ENCODE measurements around the gene DGAT2.
A peak's percentile ranks its signal among the peaks of the same experiment; 100 is the strongest.

Gene DGAT2

GRCh38 chr11:75802021-75802912, 33.7 kb downstream of the DGAT2 start:
- no peak for DNase-seq

DNA sequence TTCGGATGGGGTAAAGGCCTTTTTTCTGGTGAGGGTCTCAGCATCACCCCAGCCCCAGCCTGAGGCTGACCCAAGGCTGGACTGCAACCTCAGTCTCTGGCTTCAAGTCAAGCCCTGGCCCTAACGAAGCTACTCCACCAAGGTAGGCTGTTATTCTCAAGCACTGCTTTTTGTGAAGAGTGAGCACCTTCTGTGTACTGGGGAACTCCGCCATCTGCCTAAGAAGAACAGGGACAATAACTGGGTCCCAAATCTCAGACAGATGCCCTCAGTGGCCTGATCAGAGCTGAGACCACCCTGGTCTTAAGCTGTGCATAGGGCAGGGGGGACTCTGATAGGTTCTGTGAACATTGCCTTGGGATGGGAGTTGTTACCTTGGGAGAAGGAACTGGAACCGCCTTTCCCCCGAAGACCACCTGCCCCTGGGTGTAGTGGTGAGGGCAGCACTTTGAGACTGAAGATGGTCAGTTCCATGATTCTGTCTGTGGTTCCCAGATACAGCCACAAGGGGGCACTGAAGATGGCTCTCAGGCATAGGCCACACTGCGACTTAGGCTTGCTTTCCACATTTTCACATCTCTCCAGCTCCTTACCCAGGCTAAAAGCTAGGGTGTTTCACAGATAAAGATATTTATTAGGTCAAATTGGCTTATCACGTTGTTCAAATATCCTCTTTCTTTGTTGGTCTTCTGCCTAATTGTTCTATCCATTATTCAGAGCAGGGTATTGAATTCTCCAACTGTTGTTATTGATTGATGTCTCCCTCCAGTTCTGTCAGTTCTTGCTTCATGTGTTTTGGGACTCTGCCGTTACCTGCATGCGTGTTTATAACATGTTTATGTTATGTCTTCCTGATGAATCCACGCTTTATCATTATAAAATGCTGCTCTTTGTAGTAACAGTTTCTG, 34.6 kb downstream of the DGAT2 start:
- DNase-seq: peak; percentile 61

DNA sequence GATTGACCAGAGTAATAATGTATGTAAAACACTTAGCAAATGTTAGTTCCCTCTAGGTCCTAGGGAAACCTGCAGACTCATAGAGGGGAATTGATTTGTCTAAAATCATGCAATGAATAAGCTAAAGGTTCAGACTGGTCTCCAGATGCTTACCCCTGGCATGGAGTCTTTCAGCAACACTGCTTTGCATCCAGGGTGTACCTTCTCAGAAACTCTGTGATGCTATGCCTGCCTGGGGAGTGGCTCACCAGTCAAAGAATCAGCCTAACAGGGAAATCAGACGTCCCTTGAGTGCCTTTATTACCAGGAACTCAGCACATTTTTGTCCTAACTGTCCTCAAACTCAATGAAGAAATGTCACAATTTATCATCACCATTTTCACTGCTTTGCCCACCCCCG, 40.5 kb downstream of the DGAT2 start:
- no peak for DNase-seq

GRCh38 chr11:75809991-75810390, 41.4 kb downstream of the DGAT2 start:
- no peak for DNase-seq

GRCh38 chr11:75810637-75811390, 42.2 kb downstream of the DGAT2 start:
- no peak for DNase-seq

GRCh38 chr11:75811485-75811884, 42.9 kb downstream of the DGAT2 start:
- no peak for DNase-seq

DNA sequence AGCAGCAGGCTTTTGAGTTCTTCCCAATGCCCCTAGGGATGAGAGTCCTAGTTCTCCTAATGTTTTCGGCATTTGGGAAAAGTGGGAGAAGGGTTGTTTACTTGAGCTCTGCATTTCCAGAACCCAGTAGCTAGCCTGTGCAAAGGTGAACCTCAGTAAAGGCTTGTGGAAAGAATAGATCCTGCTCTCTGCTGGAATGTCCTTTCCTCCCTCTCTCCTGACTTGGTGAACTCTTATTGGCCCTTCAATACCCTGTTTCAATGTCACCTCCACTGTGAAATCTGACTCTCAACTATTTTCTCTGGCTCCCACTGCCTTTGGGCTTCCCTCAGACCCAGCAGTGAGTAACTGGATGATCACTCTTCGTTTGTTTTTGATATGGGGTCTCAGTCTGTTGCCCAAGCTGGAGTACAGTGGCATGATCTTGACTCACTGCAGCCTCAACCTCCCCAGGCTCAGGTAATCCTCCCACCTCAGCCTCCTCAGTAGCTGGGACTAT, 44.0 kb downstream of the DGAT2 start:
- DNase-seq: no peak

DNA sequence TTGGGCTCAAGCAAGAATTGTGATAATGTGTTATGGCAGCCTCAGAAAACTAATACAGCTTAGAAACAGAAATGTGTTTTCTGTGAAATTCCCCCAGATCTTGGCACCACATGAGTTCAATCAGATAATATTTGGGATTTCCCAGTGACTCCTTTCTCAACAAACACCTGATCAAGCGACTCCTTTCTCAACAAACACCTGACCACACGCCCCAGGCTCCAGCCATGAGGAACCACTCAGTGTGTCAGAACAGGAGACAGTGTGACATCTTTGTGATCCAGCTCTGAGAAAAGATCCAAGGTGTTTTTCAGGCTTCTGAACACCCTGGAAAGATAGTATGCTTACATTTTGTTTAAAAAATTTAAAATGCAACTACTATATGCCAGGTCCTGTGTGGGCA, 44.5 kb downstream of the DGAT2 start:
- no peak for DNase-seq

GRCh38 chr11:75813622-75814039, 45.1 kb downstream of the DGAT2 start:
- DNase-seq: peak; percentile 9

DNA sequence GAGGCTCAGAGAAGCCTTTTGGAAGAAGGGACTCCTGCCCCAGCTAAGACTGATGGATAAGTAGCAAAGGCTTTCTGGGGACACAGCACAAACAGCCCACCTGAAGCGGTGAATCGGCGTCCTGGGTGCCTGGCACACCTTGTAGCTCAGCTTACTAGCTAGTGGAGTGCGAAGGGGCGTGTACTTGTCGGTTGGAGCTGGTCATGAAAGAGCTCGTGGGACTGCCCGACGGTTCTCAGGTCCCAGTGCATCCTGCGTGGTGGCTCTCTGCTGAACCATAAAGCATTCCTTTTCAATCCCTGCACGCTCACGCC, 45.7 kb downstream of the DGAT2 start:
- no peak for DNase-seq

- DNase-seq: peak; percentile 99
Measured at GRCh38 chr11:75814677-75815344, 46.2 kb downstream of the DGAT2 start, which contains the start of gene UVRAG. TSS of gene UVRAG (plus strand) at chr11:75815210. CDS start at chr11:75815408, 198 bp downstream.

GRCh38 chr11:75815345-75816168, 47.0 kb downstream of the DGAT2 start:
- DNase-seq: peak; percentile 26

DNA sequence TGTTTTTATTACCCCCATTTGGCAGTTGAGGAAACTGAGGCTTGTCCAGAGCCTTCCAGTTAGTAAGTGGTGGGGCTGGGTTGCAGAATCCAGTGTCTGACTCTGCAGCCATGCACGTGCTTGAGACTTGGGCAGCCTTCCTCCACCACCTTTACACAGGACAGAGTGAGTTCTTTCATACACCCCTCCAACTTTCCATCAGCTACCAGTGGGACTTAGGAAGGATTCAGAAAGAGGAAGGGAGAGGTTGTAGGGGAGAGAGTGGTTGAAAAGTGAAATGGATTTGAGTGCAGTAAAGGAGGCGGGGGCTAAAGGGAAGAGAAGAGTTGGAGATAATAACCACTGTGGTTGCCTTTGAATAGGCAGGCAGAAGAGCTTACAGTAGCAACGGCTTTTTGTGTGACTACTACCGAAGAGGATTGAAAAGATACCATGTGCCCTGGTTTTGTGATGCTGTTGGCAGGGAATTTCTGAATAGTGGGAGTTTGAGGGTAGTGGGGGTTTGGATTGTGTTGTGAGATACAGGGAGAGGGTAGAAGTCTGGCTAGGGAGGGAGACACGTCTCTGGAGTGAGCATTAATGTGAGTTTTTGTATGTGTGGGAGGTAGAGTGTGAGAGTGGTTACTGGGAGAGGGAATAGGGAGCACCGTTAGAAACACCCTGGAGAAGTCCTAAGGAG, 48.1 kb downstream of the DGAT2 start:
- DNase-seq: no peak

GRCh38 chr11:75820645-75821044, 52.1 kb downstream of the DGAT2 start:
- peak; percentile 24 for DNase-seq

DNA sequence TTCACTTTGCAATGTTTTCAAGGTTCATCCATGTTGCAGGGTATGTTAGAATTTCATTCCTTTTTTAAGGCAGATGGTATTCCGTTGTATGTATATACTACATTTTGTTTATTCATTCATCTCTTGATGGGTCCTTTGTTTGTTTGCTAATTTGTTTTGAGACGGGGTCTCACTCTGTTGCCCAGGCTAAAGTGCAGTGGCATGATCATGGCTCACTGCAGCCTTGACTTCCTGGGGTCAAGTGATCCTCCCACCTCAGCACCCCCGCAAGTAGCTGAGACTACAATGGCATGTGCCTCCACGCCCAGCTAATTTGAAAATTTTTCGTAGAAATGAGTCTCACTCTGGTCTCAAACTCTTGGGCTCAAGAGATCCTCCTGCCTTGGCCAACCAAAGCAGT, 52.6 kb downstream of the DGAT2 start:
- no peak for DNase-seq

- no peak for DNase-seq
Measured at GRCh38 chr11:75822541-75822940, 54.0 kb downstream of the DGAT2 start.

GRCh38 chr11:75823415-75823814, 54.8 kb downstream of the DGAT2 start:
- DNase-seq: no peak

GRCh38 chr11:75823946-75824345, 55.4 kb downstream of the DGAT2 start:
- DNase-seq: no peak

DNA sequence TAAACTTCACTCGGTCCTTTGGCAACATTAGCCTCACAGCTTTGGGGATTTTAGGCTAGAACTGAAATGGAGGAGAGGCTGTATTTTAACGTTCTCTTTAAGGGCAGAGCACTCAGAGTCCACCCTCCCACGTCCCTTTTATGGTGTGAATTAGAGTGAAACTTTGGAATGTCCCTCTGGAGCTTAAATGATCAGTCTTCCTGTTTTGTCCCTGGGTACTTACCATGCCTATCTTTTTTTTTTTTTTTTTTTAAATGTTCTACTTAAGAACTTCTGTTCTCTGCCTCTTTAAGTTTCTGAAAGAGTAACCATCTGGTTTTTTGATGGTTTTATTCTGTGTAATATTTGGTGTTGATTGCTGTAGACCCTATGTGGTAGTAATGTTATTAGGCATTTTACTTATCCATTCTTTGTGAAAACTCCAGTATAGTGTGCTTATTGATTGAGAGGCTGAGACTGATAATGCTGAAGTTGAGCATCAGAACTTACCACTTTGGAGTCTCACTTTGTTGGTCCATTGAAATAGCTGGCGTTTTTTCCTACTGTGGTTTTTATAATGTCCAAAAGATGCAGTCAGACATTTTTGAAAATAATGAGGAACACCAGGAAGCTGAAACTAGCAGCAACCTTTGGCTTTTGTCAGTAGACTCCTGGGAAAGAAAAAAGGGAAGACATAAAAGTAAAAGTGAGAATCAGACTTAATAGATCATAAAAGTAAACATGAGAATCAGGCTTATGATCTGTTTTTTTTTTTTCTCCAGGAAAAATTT, 58.1 kb downstream of the DGAT2 start:
- DNase-seq: peak; percentile 36

DNA sequence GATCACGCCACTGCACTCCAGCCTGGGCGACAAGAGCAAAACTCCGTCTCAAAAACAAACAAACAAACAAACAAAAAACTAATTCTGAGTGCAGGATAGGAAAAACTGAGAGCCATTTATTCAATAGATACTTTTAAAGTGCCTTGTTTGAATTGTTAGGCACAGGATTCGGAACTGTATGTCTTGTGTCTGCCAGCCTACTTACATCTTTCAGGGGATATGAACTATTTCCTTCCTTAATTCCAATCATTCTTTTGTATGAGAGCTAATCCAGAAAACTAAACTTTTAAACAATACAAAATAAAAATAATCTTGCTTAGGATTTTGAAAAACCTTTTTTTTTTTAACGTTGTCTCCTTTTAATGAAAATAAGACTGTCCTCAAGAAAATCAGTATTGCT, 59.0 kb downstream of the DGAT2 start:
- DNase-seq: no peak

All from fibroblast of skin of abdomen (primary cell).